CD14-positive monocyte (primary cell): ENCODE results near the gene DDX31. TPM values are rescaled to one million over a fixed set of nuclear protein-coding genes. Genes with fewer than 3 reads are reported as not detected.
A peak's percentile ranks its signal among the peaks of the same experiment; 100 is the strongest.

Experiments
- DNase-seq, 3 donors: peaks; one replicate each; pipeline ENCODE4 v3.0.0-alpha.2; 2011 to 2022
- H2AFZ ChIP-seq: 2 replicates; pipeline ENCODE4 v1.6.0; 2012; ENCODE audit warnings: mild to moderate bottlenecking, low read depth, low read length, inconsistent platforms; ENCODE audit not compliant: insufficient read depth, poor library complexity, severe bottlenecking
- H3K27ac ChIP-seq, 2 donors: 1 replicate in 1 of 2; 2 replicates in 1 of 2; pipeline ENCODE4 v1.5.1; 2012 to 2013; ENCODE audit warnings: low read length in 2 of 2, control low read depth in 1 of 2, inconsistent platforms in 1 of 2, low read depth in 1 of 2, mild to moderate bottlenecking in 1 of 2
- H3K27me3 ChIP-seq, 2 donors: one replicate each; pipeline versions ENCODE4 v1.6.0 to v1.6.1; 2011 to 2013; ENCODE audit warnings: low read length in 2 of 2; ENCODE audit not compliant: control insufficient read depth in 2 of 2, insufficient read depth in 2 of 2
- H3K36me3 ChIP-seq, 2 donors: replicated peaks in 1 of 2; 1 replicate in 1 of 2; 2 replicates in 1 of 2; pipeline versions ENCODE4 v1.5.1 to v1.6.1; 2012 to 2013; ENCODE audit warnings: low read length in 2 of 2, control low read depth in 1 of 2, inconsistent platforms in 1 of 2, mild to moderate bottlenecking in 1 of 2; ENCODE audit not compliant: insufficient read depth in 2 of 2, control insufficient read depth in 1 of 2
- H3K4me1 ChIP-seq, 2 donors: 1 replicate in 1 of 2; 2 replicates in 1 of 2; pipeline versions ENCODE4 v1.5.1 to v1.6.1; 2012 to 2013; ENCODE audit warnings: low read length in 2 of 2, control low read depth in 1 of 2, inconsistent platforms in 1 of 2, mild to moderate bottlenecking in 1 of 2, moderate library complexity in 1 of 2; ENCODE audit not compliant: insufficient read depth in 2 of 2, control insufficient read depth in 1 of 2
- H3K4me2 ChIP-seq: replicated peaks from 2 replicates; pipeline ENCODE3; 2012; ENCODE audit warnings: low read length, moderate library complexity, mild to moderate bottlenecking; ENCODE audit not compliant: poor library complexity, severe bottlenecking; ENCODE audit errors: extremely low read depth
- H3K4me3 ChIP-seq, 3 experiments: fragments of 200-600 bp in 1 of 3; sonication (generic) in 1 of 3; replicated peaks in 1 of 3; 1 replicate in 2 of 3; 2 replicates in 1 of 3; pipeline ENCODE4 v1.5.1; 2011 to 2013; ENCODE audit warnings: low read length in 3 of 3, mild to moderate bottlenecking in 3 of 3, control low read depth in 2 of 3, low read depth in 2 of 3, inconsistent platforms in 1 of 3, moderate library complexity in 1 of 3
- H3K79me2 ChIP-seq: 2 replicates; pipeline ENCODE4 v1.6.0; 2012; ENCODE audit warnings: mild to moderate bottlenecking, control low read depth, inconsistent platforms, low read length, moderate library complexity; ENCODE audit not compliant: insufficient read depth
- H3K9ac ChIP-seq: 2 replicates; pipeline ENCODE4 v1.6.0; 2017; ENCODE audit warnings: low read length, mild to moderate bottlenecking; ENCODE audit not compliant: insufficient read depth, poor library complexity, severe bottlenecking
- H3K9me3 ChIP-seq, 2 donors: replicated peaks in 1 of 2; 1 replicate in 1 of 2; 2 replicates in 1 of 2; pipeline versions ENCODE4 v1.5.1 to v1.6.1; 2012 to 2013; ENCODE audit warnings: low read length in 2 of 2, control low read depth in 1 of 2; ENCODE audit not compliant: control insufficient read depth in 1 of 2, insufficient read depth in 1 of 2
- H4K20me1 ChIP-seq: 2 replicates; pipeline ENCODE4 v1.6.0; 2012; ENCODE audit warnings: mild to moderate bottlenecking, low read length, control low read depth, moderate library complexity; ENCODE audit not compliant: insufficient read depth
- H3K27ac Mint-ChIP-seq, 7 donors: one replicate each; pipeline ENCODE4 v1.8.0; 2020; ENCODE audit warnings: mild to moderate bottlenecking in 7 of 7, mixed read lengths in 7 of 7, moderate library complexity in 6 of 7, inconsistent platforms in 2 of 7
- H3K27me3 Mint-ChIP-seq, 3 donors: one replicate each; pipeline ENCODE4 v1.8.0; 2021 to 2022; ENCODE audit warnings: low read depth in 3 of 3, mild to moderate bottlenecking in 3 of 3, mixed read lengths in 3 of 3, moderate library complexity in 3 of 3, inconsistent platforms in 1 of 3
- H3K36me3 Mint-ChIP-seq, 2 donors: one replicate each; pipeline ENCODE4 v1.8.0; 2020; ENCODE audit warnings: mixed read lengths in 2 of 2, inconsistent platforms in 1 of 2, mild to moderate bottlenecking in 1 of 2
- H3K4me1 Mint-ChIP-seq: one replicate; pipeline ENCODE4 v1.8.0; 2020; ENCODE audit warnings: mild to moderate bottlenecking, mixed read lengths
- H3K4me3 Mint-ChIP-seq, 2 donors: one replicate each; pipeline ENCODE4 v1.8.0; 2020; ENCODE audit warnings: mild to moderate bottlenecking in 2 of 2, mixed read lengths in 2 of 2, moderate library complexity in 1 of 2
- H3K9me3 Mint-ChIP-seq, 7 donors: one replicate each; pipeline ENCODE4 v1.8.0; 2020 to 2022; ENCODE audit warnings: mixed read lengths in 7 of 7, mild to moderate bottlenecking in 6 of 7, moderate library complexity in 6 of 7, inconsistent platforms in 2 of 7
- CTCF ChIP-seq: fragments of 200-600 bp; IDR thresholded peaks from one replicate; pipeline ENCODE4 v1.8.0; 2022; ENCODE audit warnings: antibody characterized with exemption, mild to moderate bottlenecking
- WGBS: methylation state at CpG from one replicate; pipeline ENCODE4 v1.1.5; 2013; ENCODE audit warnings: missing lambda C conversion rate; ENCODE audit not compliant: insufficient coverage; 5-methylcytosine and 5-hydroxymethylcytosine counted together
- intact Hi-C, 2 donors: fragments of 100-400 bp; cut with micrococcal nuclease; formaldehyde crosslinking; loops; one replicate each; pipeline versions ENCODE4 v1.15.0 to v1.15.1; 2023
- polyA plus RNA-seq, 3 donors: library from polyadenylated mRNA; depleted of rRNA in 1 of 3; unstranded in 2 of 3; stranded (reverse) in 1 of 3; fragments of 300-500 nt in 2 of 3; fragments of >200 nt in 1 of 3; fragmentation: Illumina TruSeq in 2 of 3; gene quantifications; 1 replicate in 2 of 3; 2 replicates in 1 of 3; pipeline ENCODE4 v1.2.3, GENCODE V29; 2012 to 2021

Gene DDX31
- polyA plus RNA-seq, 3 donors = 1.1 to 4.2 (median 1.5) TPM

GRCh38 chr9:132557159-132557558, 112.6 kb downstream of the DDX31 start:
- H4K20me1 ChIP-seq = no peaks in the 10 kb centered on the region
- H3K27ac ChIP-seq = no peak overlapping the region
- H3K36me3 Mint-ChIP-seq = no peaks in the 10 kb centered on the region
- H3K4me3 ChIP-seq = no peak overlapping the region
- no peaks in the 10 kb centered on the region for H3K9me3 ChIP-seq
- no peaks in the 10 kb centered on the region for H3K36me3 ChIP-seq
- peaks cover 0 to 6% (median 3%) of the 10 kb centered on the region in 7 donors for H3K9me3 Mint-ChIP-seq
- WGBS = 94% methylated on average over 15 of the region's 15 CpGs
- no peak overlapping the region for H3K27ac Mint-ChIP-seq
- TF ChIP-seq CTCF = no peak
- H3K4me2 ChIP-seq = no peak overlapping the region
- no peaks in the 10 kb centered on the region for H3K79me2 ChIP-seq
- DNase-seq = no peak
- peaks cover 28 to 32% (median 31%) of the 10 kb centered on the region in 3 donors for H3K27me3 Mint-ChIP-seq
- H3K4me3 Mint-ChIP-seq = peak overlapping the region in 1 of 2 donors; percentile 30
- intact Hi-C loops = no loop called here
- no peak overlapping the region for H2AFZ ChIP-seq
- peaks cover 0 to 16% of the 10 kb centered on the region in 2 donors for H3K27me3 ChIP-seq
- H3K4me1 ChIP-seq = no peaks in the 10 kb centered on the region
- no peaks in the 10 kb centered on the region for H3K4me1 Mint-ChIP-seq
- H3K9ac ChIP-seq = no peak overlapping the region

- Histone ChIP-seq H3K36me3 (no peaks in the 10 kb centered on the region), H3K4me2 (no peak overlapping the region), H3K27me3 (peaks cover 0 to 13% of the 10 kb centered on the region in 2 donors), H3K9me3 (no peaks in the 10 kb centered on the region), H2AFZ (no peak overlapping the region), H3K9ac (no peak overlapping the region), H3K4me3 (no peak overlapping the region), H3K4me1 (no peaks in the 10 kb centered on the region), H4K20me1 (no peaks in the 10 kb centered on the region), H3K79me2 (no peaks in the 10 kb centered on the region), H3K27ac (no peak overlapping the region)
- Mint-ChIP-seq H3K4me1 (no peaks in the 10 kb centered on the region), H3K27ac (no peak overlapping the region), H3K27me3 (peaks cover 23 to 31% (median 29%) of the 10 kb centered on the region in 3 donors), H3K4me3 (peak overlapping the region in 1 of 2 donors; percentile 30), H3K36me3 (no peaks in the 10 kb centered on the region), H3K9me3 (peaks cover 0 to 6% (median 3%) of the 10 kb centered on the region in 7 donors)
- no peak for TF ChIP-seq CTCF
- WGBS = 82% methylated on average over 22 of the region's 26 CpGs
- DNase-seq = no peak
- intact Hi-C loops = no loop called here
Observed at GRCh38 chr9:132556714-132557113, 113.1 kb downstream of the DDX31 start.
